ENCODE measurements around the gene RPL4. TPM values are rescaled to one million over a fixed set of nuclear protein-coding genes. Genes with fewer than 3 reads are reported as not detected.

RPL4 gene
- total and polyA plus RNA-seq, 2 of the 8 experiments (the other 6 are each of a cell fraction or from before 2014, with no cell fraction given), result 3,950 to 3,973 TPM

GRCh38 chr15:66497502-66498455 lies 6.9 kb downstream of the RPL4 start, which contains the start of gene SNAPC5:
Gene SNAPC5 (minus strand): TSS chr15:66497762. CDS start chr15:66497731, 31 bp downstream.
- Histone ChIP-seq H2AFZ (ENCODE audit: low read length) (no peak within 1 kb of the TSS), H3K79me1 (ENCODE audit: low read depth, low read length) (no peaks in the 10 kb centered on the region)
- TF ChIP-seq ATF2 (IDR thresholded peaks at IDR 0.05; ENCODE audit: low read length), result peak; percentile 53; the same call in 1 of the 2 replicates
- peak; percentile 91 for TF ChIP-seq POLR2AphosphoS5 (IDR thresholded peaks at IDR 0.05; ENCODE audit: low read depth, low read length)
- no peak for TF ChIP-seq MAFK (IDR thresholded peaks at IDR 0.05; ENCODE audit: low read depth, low read length)
- peak; percentile 87 for TF ChIP-seq KDM4A (IDR thresholded peaks at IDR 0.05; ENCODE audit: low read depth, low read length, severe bottlenecking)
- peak; percentile 74 for TF ChIP-seq SRF (IDR thresholded peaks at IDR 0.05; ENCODE audit: low read depth, low read length)
- TF ChIP-seq TAF7 (optimal IDR thresholded peaks at IDR 0.05; ENCODE audit: borderline replicate concordance, low read depth, low read length), result peak; percentile 65
- TF ChIP-seq NRF1 (IDR thresholded peaks at IDR 0.05; ENCODE audit: low read depth, low read length), result peak; percentile 4; the same call in 1 of the 2 replicates
- TF ChIP-seq TBP (IDR thresholded peaks at IDR 0.05; ENCODE audit: low read depth, low read length), result peak; percentile 57; the same call in 1 of the 2 replicates

More at GRCh38 chr15:66497502-66498455, 6.9 kb downstream of the RPL4 start, which contains the start of gene SNAPC5:
- FAIRE-seq, result no peak
- Histone ChIP-seq H3K14ac (ENCODE audit: insufficient read length) (no peak within 1 kb of the TSS), H2BK5ac (ENCODE audit: low read depth, low read length) (peak within 1 kb of the TSS; percentile 96), H3K27me3 (replicated peaks in 1 of 4; ENCODE audit: control insufficient read depth in 3 of 4, extremely low read depth in 1 of 4, insufficient read depth in 3 of 4, low read length in 3 of 4) (no peaks in the 10 kb centered on the region), H3K18ac (ENCODE audit: extremely low read depth, low read length) (peak within 1 kb of the TSS; percentile 33), H3K4me2 (ENCODE audit: insufficient read depth in 1 of 2, low read depth in 2 of 2, low read length in 2 of 2) (peak within 1 kb of the TSS; percentile 75 to 77), H3K9ac (replicated peaks in 1 of 4; ENCODE audit: extremely low read depth in 1 of 4, low read depth in 3 of 4, low read length in 3 of 4) (peak within 1 kb of the TSS; percentile 41 to 95 (median 89)), H3K4ac (replicated peaks; ENCODE audit: insufficient read length, low read depth, low read length) (peak within 1 kb of the TSS; percentile 27), H4K5ac (ENCODE audit: insufficient read length, low read depth, low read length) (peak within 1 kb of the TSS; percentile 84), H2BK120ac (replicated peaks; ENCODE audit: low read depth, low read length) (no peak within 1 kb of the TSS), H3K23ac (ENCODE audit: insufficient read length) (no peak within 1 kb of the TSS), H3K79me2 (ENCODE audit: control insufficient read depth in 1 of 2, insufficient read depth in 2 of 2, low read length in 2 of 2) (peaks cover 0 to 15% of the 10 kb centered on the region in 2 experiments; a peak in 2 of 4 replicates), H2BK20ac (ENCODE audit: low read length) (no peak within 1 kb of the TSS), H3K9me3 (ENCODE audit: insufficient read depth in 2 of 2, low read depth in 1 of 2, low read length in 1 of 2) (no peaks in the 10 kb centered on the region), H3K4me1 (replicated peaks in 1 of 4; ENCODE audit: control insufficient read depth in 3 of 4, insufficient read depth in 4 of 4, low read length in 3 of 4) (peaks cover 5 to 8% (median 6%) of the 10 kb centered on the region in 4 experiments; a peak in 5 of 7 replicates), H3K23me2 (ENCODE audit: low read depth, low read length) (peaks cover 4% of the 10 kb centered on the region; the same call in 1 of the 2 replicates), H4K91ac (replicated peaks; ENCODE audit: insufficient read length, low read length) (peak within 1 kb of the TSS; percentile 87), H3K27ac (ENCODE audit: low read depth, low read length) (peak within 1 kb of the TSS; percentile 88), H3K56ac (replicated peaks; ENCODE audit: insufficient read length, low read depth, low read length) (peak within 1 kb of the TSS; percentile 83), H2BK15ac (ENCODE audit: low read length) (no peak within 1 kb of the TSS), H2AK5ac (ENCODE audit: low read depth, low read length) (peak within 1 kb of the TSS; percentile 93; the same call in 1 of the 2 replicates), H2BK12ac (ENCODE audit: low read depth, low read length) (peak within 1 kb of the TSS; percentile 69; the same call in 1 of the 2 replicates), H4K8ac (ENCODE audit: extremely low read depth, insufficient read depth, low read length) (peak within 1 kb of the TSS; percentile 93; the same call in 1 of the 2 replicates), H3K4me3 (ENCODE audit: extremely low read depth in 1 of 4, insufficient read depth in 2 of 4, low read depth in 3 of 4, low read length in 4 of 4) (peak within 1 kb of the TSS; percentile 56 to 88 (median 67)), H4K20me1 (replicated peaks in 1 of 2; ENCODE audit: control insufficient read depth in 1 of 2, insufficient read depth in 2 of 2, low read length in 2 of 2) (peaks cover 0 to 2% of the 10 kb centered on the region in 2 experiments), H3K36me3 (ENCODE audit: control insufficient read depth in 2 of 4, insufficient read depth in 4 of 4, low read length in 3 of 4) (peaks cover 41 to 73% (median 52%) of the 10 kb centered on the region in 4 experiments)
- CTCF ChIA-PET (ENCODE audit: partially characterized antibody), result interaction anchor here (0.7 to 4.6 kb wide), 30 partner anchors 9 to 275 kb away, joined by 3 to 44 read pairs (median 4); partner anchors contain the start of gene MAP2K1
- DNase-seq (ENCODE audit: low read depth in 1 of 2, low spot score in 2 of 2), result peak; percentile 94 to 100
- POLR2A ChIA-PET (ENCODE audit: partially characterized antibody), result interaction anchor here (0.6 to 6.5 kb wide), 40 partner anchors 9 to 243 kb away, joined by 3 to 64 read pairs (median 4); partner anchors contain the start of genes DIS3L, LCTL, MAP2K1 and RPL4
- WGBS, 2 experiments (ENCODE audit: extremely low coverage in 1 of 2, insufficient coverage in 1 of 2, insufficient read length in 1 of 2, insufficient replicate concordance in 2 of 2, low coverage in 1 of 2, low lambda C conversion rate in 2 of 2, missing lambda C conversion rate in 1 of 2), result 10% methylated on average over 43 of the region's 43 CpGs; no CpG with 5 or more reads in 1 of the 2 experiments
